Esophagus squamous epithelium (tissue), 5 donors: ENCODE results near the gene MAGI1. TPM values are rescaled to one million over a fixed set of nuclear protein-coding genes. Genes with fewer than 3 reads are reported as not detected.
A peak's percentile ranks its signal among the peaks of the same experiment; 100 is the strongest.
"Not testable (repeated sequence)": the region's sequence is repeated elsewhere in the genome, so short reads cannot be mapped to it uniquely, and the experiment has no call there.

ENCODE experiments used
- DNase-seq: peaks from one replicate; lab custom pipeline; 2025; lab: John Stamatoyannopoulos, UW
- H3K27ac ChIP-seq, 4 donors: fragments of 200-600 bp; sonication (generic); one replicate each; pipeline ENCODE4 v1.5.1; 2016 to 2019; ENCODE audit warnings: mild to moderate bottlenecking in 1 of 4
- H3K27me3 ChIP-seq, 4 donors: fragments of 200-600 bp; sonication (generic); 1 replicate in 3 of 4; 2 replicates in 1 of 4; pipeline versions ENCODE4 v1.5.1 to v1.6.0; 2017 to 2021; ENCODE audit warnings: antibody characterized with exemption in 1 of 4
- H3K36me3 ChIP-seq, 3 donors: fragments of 200-600 bp; sonication (generic); one replicate each; pipeline ENCODE4 v1.5.1; 2016 to 2019
- H3K4me1 ChIP-seq, 3 donors: fragments of 200-600 bp; sonication (generic); one replicate each; pipeline ENCODE4 v1.5.1; 2017 to 2019
- H3K4me3 ChIP-seq, 4 donors: fragments of 200-600 bp; sonication (generic); 1 replicate in 3 of 4; 2 replicates in 1 of 4; pipeline ENCODE4 v1.5.1; 2016 to 2019; ENCODE audit warnings: mild to moderate bottlenecking in 2 of 4, moderate library complexity in 1 of 4
- H3K9me3 ChIP-seq, 3 donors: fragments of 200-600 bp; sonication (generic); one replicate each; pipeline ENCODE4 v1.5.1; 2016 to 2019
- CTCF ChIP-seq, 6 experiments: fragments of 450-650 bp in 4 of 6; fragments of 200-600 bp in 2 of 6; sonication (generic) in 2 of 6; IDR thresholded peaks; one replicate each; pipeline ENCODE4 v1.5.1; 2016 to 2019; ENCODE audit warnings: antibody characterized with exemption in 6 of 6, mild to moderate bottlenecking in 4 of 6, moderate library complexity in 4 of 6
- POLR2A ChIP-seq, 4 donors: fragments of 450-650 bp; IDR thresholded peaks; one replicate each; pipeline ENCODE4 v1.6.1; 2017; ENCODE audit warnings: antibody characterized with exemption in 4 of 4, mild to moderate bottlenecking in 4 of 4, moderate library complexity in 3 of 4
- WGBS, 2 donors: methylation state at CpG; one replicate each; pipeline ENCODE4 v1.1.5; 2018; 5-methylcytosine and 5-hydroxymethylcytosine counted together
- intact Hi-C: fragments of 100-400 bp; cut with DNase I; formaldehyde crosslinking; loops from one replicate; pipeline ENCODE4 v1.15.0; 2022
- total RNA-seq, 4 donors: library from RNA; depleted of rRNA; stranded (reverse); fragments of >200 nt; gene quantifications; one replicate each; pipeline ENCODE4 v1.1.0, GENCODE V29; 2016
- donor health status: DM: yes; HTN: yes; CAD: no.

Gene MAGI1
- total RNA-seq, 4 donors from 2014 or later, result 12.0 to 28.2 (median 21.1) TPM

DNA sequence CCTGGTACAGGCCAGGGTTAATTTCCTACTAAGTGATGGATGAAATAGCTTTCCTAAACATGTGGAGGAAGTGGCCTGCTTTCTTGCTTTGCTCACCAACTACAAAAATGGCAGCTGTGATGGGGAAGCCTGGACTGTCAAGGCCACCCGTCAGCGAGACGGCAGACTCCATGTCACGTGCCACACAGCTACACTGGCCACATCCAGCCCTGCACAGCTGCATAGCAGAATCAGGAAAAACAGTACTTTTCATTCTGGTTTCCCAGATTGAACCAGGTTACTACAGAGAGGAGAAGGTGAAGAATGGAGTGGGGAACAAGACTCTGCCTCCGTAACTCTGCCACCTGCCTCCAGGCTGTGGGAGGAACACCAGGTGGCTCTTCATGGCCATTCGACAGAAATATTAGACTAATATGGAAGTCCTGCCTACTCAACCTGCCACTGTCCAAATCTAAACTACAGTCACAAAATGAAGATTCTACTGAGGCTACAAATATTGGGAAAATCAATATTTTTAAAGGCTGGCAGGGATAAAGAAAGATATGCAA lies 174.3 kb downstream of the MAGI1 start:
- H3K4me1 ChIP-seq, result peaks cover 0 to 19% (median 0%) of the 10 kb centered on the region in 3 donors
- no peaks in the 10 kb centered on the region for H3K36me3 ChIP-seq
- WGBS, 2 donors, result 87 to 92% methylated on average over 4 to 6 of the region's 6 CpGs
- intact Hi-C loops, result no loop called here
- no peak for DNase-seq
- TF ChIP-seq POLR2A (IDR thresholded peaks at IDR 0.05), result no peak
- TF ChIP-seq CTCF (IDR thresholded peaks at IDR 0.05), result no peak
- H3K27ac ChIP-seq, result no peak overlapping the region
- H3K9me3 ChIP-seq, result no peaks in the 10 kb centered on the region
- no peak overlapping the region for H3K4me3 ChIP-seq
- no peaks in the 10 kb centered on the region for H3K27me3 ChIP-seq

DNA sequence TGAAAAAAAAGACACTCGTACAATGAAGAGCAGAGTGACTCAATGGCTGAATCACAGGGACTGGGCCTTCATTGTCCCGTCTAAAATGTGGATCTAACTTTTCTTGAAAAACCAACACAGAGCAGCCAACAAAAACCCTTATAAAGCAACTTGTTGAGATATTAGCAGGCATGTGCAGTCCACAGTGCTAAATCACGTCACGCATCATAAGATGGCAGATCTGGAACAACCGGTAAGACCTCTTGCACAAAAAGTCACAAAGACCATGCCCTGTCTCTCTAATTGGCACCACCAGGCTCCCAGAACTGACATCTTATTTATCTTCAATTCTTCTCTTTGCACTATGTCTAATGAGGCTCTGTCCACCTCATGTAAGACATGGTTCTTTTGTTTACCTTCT lies 177.0 kb downstream of the MAGI1 start:
- WGBS, 2 donors, result 45 to 62% methylated on average over 5 of the region's 5 CpGs
- no peak for DNase-seq
- no peak for TF ChIP-seq CTCF (IDR thresholded peaks at IDR 0.05)
- H3K4me1 ChIP-seq, result peaks cover 0 to 30% (median 0%) of the 10 kb centered on the region in 3 donors
- no peaks in the 10 kb centered on the region for H3K27me3 ChIP-seq
- peak overlapping the region in 3 of 4 donors; percentile 23 to 75 (median 56) for H3K27ac ChIP-seq
- H3K9me3 ChIP-seq, result peaks cover 0 to 5% (median 0%) of the 10 kb centered on the region in 3 donors
- H3K36me3 ChIP-seq, result no peaks in the 10 kb centered on the region
- intact Hi-C loops, result no loop called here
- no peak overlapping the region for H3K4me3 ChIP-seq

DNA sequence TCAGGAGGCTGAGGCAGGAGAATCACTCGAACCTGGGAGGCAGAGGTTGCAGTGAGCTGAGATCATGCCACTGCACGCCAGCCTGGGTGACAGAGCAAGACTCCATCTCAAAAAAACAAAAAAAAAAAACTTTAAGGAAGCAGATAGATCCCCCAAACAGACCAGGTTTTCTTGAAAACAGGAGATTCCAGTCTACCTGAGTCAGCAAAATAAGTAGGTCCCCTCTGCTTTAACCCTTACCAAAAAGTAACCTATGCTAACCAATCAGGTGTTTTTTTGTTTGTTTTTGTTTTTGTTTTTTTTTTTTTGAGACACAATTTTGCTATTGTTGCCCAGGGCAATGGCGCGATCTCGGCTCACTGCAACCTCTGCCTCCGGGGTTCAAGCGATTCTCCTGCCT lies 179.1 kb downstream of the MAGI1 start:
- H3K36me3 ChIP-seq, H3K4me3 ChIP-seq, H3K27ac ChIP-seq, DNase-seq, intact Hi-C loops, H3K9me3 ChIP-seq, H3K27me3 ChIP-seq: not testable (repeated sequence)
- WGBS, 2 donors, result 94 to 95% methylated on average over 5 to 7 of the region's 7 CpGs
- H3K4me1 ChIP-seq, result peaks cover 6 to 51% (median 7%) of the 10 kb centered on the region in 3 donors

DNA sequence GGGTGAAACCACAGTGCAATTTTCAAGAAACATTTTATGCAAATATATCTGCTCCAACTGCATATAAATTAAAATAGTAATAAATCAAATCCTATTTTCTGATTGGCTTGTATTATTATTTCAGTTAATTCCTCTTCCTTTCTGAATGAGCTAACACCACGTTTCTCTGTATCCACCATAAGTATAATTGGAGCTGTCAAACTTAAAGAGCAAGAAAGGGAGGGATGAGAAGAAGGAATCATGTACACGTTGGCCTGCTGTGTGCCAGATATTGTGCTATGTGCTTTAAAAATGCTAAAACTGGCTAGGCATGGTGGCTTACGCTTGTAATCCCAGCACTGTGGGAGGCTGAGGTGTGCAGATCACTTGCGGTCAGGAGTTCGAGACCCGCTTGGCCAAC lies 180.0 kb downstream of the MAGI1 start:
- Histone ChIP-seq H3K4me3 (no peak overlapping the region), H3K27ac (no peak overlapping the region), H3K9me3 (peaks cover 0 to 5% (median 0%) of the 10 kb centered on the region in 3 donors), H3K4me1 (peaks cover 6 to 60% (median 10%) of the 10 kb centered on the region in 3 donors), H3K27me3 (no peaks in the 10 kb centered on the region), H3K36me3 (no peaks in the 10 kb centered on the region)
- intact Hi-C loops, result no loop called here
- no peak for DNase-seq
- WGBS, 2 donors, result 87 to 90% methylated on average over 6 of the region's 6 CpGs
- TF ChIP-seq CTCF (IDR thresholded peaks at IDR 0.05) (no peak), POLR2A (IDR thresholded peaks at IDR 0.05) (no peak)

- TF ChIP-seq POLR2A (IDR thresholded peaks at IDR 0.05), result no peak
- no peak for TF ChIP-seq CTCF (IDR thresholded peaks at IDR 0.05)
- no peak for DNase-seq
- peak overlapping the region in 2 of 4 donors; percentile 29 to 41 for H3K27ac ChIP-seq
- peaks cover 0 to 5% (median 0%) of the 10 kb centered on the region in 3 donors for H3K9me3 ChIP-seq
- WGBS, 2 donors, result 81% methylated on average over 3 of the region's 3 CpGs
- no peak overlapping the region for H3K4me3 ChIP-seq
- intact Hi-C loops, result no loop called here
- H3K4me1 ChIP-seq, result peaks cover 6 to 65% (median 10%) of the 10 kb centered on the region in 3 donors
- H3K27me3 ChIP-seq, result no peaks in the 10 kb centered on the region
- no peaks in the 10 kb centered on the region for H3K36me3 ChIP-seq
These were observed 181.4 kb downstream of the MAGI1 start for GRCh38 chr3:65857327-65857726.
